Endothelial cell (in vitro differentiated cells): ENCODE measurements around the gene DRC7. TPM values are rescaled to one million over a fixed set of nuclear protein-coding genes. Genes with fewer than 3 reads are reported as not detected.

Experiments
- DNase-seq: peaks from one replicate; pipeline ENCODE4 v3.0.0; 2021; ENCODE audit warnings: low spot score
- H3K27ac Mint-ChIP-seq: one replicate; pipeline ENCODE4 v1.8.0; 2021; ENCODE audit warnings: mixed read lengths, inconsistent platforms; ENCODE audit not compliant: unreplicated experiment
- H3K27me3 Mint-ChIP-seq: one replicate; pipeline ENCODE4 v1.8.0; 2021; ENCODE audit warnings: mild to moderate bottlenecking, moderate library complexity, mixed read lengths, inconsistent platforms; ENCODE audit not compliant: unreplicated experiment
- H3K36me3 Mint-ChIP-seq: one replicate; pipeline ENCODE4 v1.8.0; 2021; ENCODE audit warnings: mild to moderate bottlenecking, low read depth, mixed read lengths, inconsistent platforms; ENCODE audit not compliant: unreplicated experiment
- H3K4me1 Mint-ChIP-seq: one replicate; pipeline ENCODE4 v1.8.0; 2021; ENCODE audit warnings: mild to moderate bottlenecking, mixed read lengths, inconsistent platforms; ENCODE audit not compliant: unreplicated experiment
- H3K4me3 Mint-ChIP-seq: one replicate; pipeline ENCODE4 v1.8.0; 2021; ENCODE audit warnings: mild to moderate bottlenecking, mixed read lengths, inconsistent platforms; ENCODE audit not compliant: unreplicated experiment
- H3K9me3 Mint-ChIP-seq: one replicate; pipeline ENCODE4 v1.8.0; 2021; ENCODE audit warnings: mixed read lengths, inconsistent platforms; ENCODE audit not compliant: unreplicated experiment
- CTCF ChIP-seq: fragments of 200-600 bp; sonication (generic); IDR thresholded peaks from one replicate; pipeline ENCODE4 v1.5.0; 2021; ENCODE audit warnings: antibody characterized with exemption; ENCODE audit not compliant: unreplicated experiment
- total RNA-seq: library from RNA; stranded (reverse); fragmentation: NEBNext Ultra II Directional; extraction: Animal tissue kit (Norgen Biotek cat#: 25700); gene quantifications from one replicate; pipeline ENCODE4 v1.2.1, GENCODE V29; 2021; ENCODE audit not compliant: unreplicated experiment

DRC7 gene
- total RNA-seq, 1 donor from 2014 or later, result 1.8 TPM

DNA sequence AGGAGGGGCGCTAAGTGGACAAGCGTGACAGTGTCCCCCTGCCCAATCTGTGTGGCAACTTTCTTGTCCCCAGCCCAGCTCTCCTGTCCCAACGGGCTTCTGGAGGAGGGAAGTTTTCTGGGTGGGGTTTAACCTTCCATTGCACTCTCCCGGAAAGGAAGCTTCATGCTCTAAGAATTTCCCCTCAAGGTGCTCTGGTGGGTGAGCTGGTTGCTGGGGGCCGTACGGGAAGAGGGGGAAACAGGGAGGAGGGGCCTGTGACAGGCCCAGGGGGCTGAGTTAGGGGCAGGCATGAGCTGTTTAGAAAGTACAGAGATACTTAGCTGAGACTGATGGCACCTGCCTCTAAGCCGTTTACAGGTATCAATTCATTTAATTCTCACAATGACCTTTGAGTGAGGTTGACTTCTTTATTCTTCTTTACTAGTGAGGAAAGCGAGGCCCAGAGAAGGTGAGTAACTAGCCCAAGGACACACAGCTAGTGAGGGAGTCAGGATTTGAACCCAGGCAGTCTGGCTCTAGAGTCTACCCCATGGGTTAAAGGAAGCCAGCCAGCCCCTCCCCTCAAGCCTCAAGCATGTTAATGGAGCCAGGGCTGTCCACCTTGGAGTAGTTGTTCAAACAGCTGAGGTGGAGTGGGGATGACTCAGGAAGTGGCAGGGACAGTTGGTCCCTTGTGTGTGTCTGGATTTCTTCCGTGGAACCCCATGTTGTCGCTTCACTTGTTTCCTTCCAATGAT is 47.3 kb upstream of the DRC7 start:
- peaks cover 32% of the 10 kb centered on the region for H3K4me1 Mint-ChIP-seq
- H3K27me3 Mint-ChIP-seq, result peaks cover 11% of the 10 kb centered on the region
- H3K36me3 Mint-ChIP-seq, result no peaks in the 10 kb centered on the region
- no peaks in the 10 kb centered on the region for H3K9me3 Mint-ChIP-seq
- no peak for TF ChIP-seq CTCF
- H3K4me3 Mint-ChIP-seq, result no peak overlapping the region
- DNase-seq, result no peak
- peak overlapping the region; percentile 80 for H3K27ac Mint-ChIP-seq

DNA sequence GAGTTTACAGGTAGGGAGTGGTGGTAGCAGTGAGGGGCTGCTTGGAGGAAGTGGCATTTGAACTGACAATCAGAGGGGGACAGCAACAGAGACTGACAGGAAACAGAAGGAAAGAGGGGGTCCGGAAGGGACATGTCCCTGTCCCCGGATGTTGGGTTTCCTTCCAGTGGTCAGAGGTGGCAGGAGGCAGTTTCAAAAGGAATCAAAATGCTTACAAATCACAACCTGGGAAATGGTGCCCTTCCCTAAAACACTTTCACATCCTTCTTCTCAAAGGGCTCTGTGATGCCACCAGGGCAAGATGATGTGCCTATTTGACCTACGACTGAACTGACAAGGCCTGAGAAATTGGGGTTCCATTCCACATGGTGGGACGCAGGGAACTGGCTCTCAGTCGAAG is 46.5 kb upstream of the DRC7 start:
- H3K27ac Mint-ChIP-seq, result peak overlapping the region; percentile 80
- no peak overlapping the region for H3K4me3 Mint-ChIP-seq
- H3K4me1 Mint-ChIP-seq, result peaks cover 32% of the 10 kb centered on the region

GRCh38 chr16:57648581-57649442 is 45.8 kb upstream of the DRC7 start:
- peak; percentile 92 for DNase-seq
- no peaks in the 10 kb centered on the region for H3K9me3 Mint-ChIP-seq
- H3K36me3 Mint-ChIP-seq, result no peaks in the 10 kb centered on the region
- peaks cover 11% of the 10 kb centered on the region for H3K27me3 Mint-ChIP-seq
- H3K4me3 Mint-ChIP-seq, result no peak overlapping the region
- no peak overlapping the region for H3K27ac Mint-ChIP-seq
- peak; percentile 100 for TF ChIP-seq CTCF
- peaks cover 32% of the 10 kb centered on the region for H3K4me1 Mint-ChIP-seq

More for the DNA sequence above, 46.5 kb upstream of the DRC7 start:
- Mint-ChIP-seq H3K36me3 (no peaks in the 10 kb centered on the region), H3K27me3 (peaks cover 11% of the 10 kb centered on the region), H3K9me3 (no peaks in the 10 kb centered on the region)
- no peak for TF ChIP-seq CTCF
- no peak for DNase-seq

- no peak for DNase-seq
- no peak overlapping the region for H3K4me3 Mint-ChIP-seq
- no peaks in the 10 kb centered on the region for H3K9me3 Mint-ChIP-seq
- no peak overlapping the region for H3K27ac Mint-ChIP-seq
- peaks cover 11% of the 10 kb centered on the region for H3K27me3 Mint-ChIP-seq
- H3K4me1 Mint-ChIP-seq, result peaks cover 32% of the 10 kb centered on the region
- TF ChIP-seq CTCF, result no peak
- H3K36me3 Mint-ChIP-seq, result no peaks in the 10 kb centered on the region
Measured at GRCh38 chr16:57649443-57649751, 45.2 kb upstream of the DRC7 start.

DNA sequence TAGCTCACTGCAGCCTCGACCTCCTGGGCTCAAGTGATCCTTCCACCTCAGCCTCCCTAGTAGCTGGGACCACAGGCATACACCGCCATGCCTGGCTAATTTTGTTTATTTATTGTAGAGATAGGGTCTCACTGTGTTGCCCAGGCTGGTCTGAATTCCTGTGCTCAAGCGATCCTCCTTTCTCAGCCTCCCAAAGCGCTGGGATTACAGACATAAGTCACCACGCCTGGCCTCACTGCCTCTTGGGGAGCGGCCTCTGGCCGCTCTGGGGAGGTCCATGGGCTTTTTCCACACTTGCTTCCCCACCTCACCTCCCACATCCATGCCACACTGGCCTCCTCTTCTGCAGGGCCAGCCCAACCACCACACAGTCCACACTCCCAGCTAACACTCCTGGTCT is 44.8 kb upstream of the DRC7 start:
- no peaks in the 10 kb centered on the region for H3K36me3 Mint-ChIP-seq
- H3K27ac Mint-ChIP-seq, result no peak overlapping the region
- H3K4me1 Mint-ChIP-seq, result peaks cover 32% of the 10 kb centered on the region
- no peak overlapping the region for H3K4me3 Mint-ChIP-seq
- TF ChIP-seq CTCF, result no peak
- DNase-seq, result no peak
- no peaks in the 10 kb centered on the region for H3K9me3 Mint-ChIP-seq
- H3K27me3 Mint-ChIP-seq, result peaks cover 11% of the 10 kb centered on the region
